Mesothelial cell of epicardium (in vitro differentiated cells): ENCODE results near the gene ZNF609. TPM values are rescaled to one million over a fixed set of nuclear protein-coding genes. Genes with fewer than 3 reads are reported as not detected.

Experiments used
- DNase-seq, 2 experiments: peaks; one replicate each; pipeline ENCODE4 v3.0.0; 2021; ENCODE audit warnings: low spot score in 2 of 2; ENCODE audit not compliant: unreplicated experiment in 2 of 2
- H3K27ac Mint-ChIP-seq: 2 replicates; pipeline ENCODE4 v1.8.0; 2021; ENCODE audit warnings: mixed read lengths
- H3K27me3 Mint-ChIP-seq: 2 replicates; pipeline ENCODE4 v1.8.0; 2021; ENCODE audit warnings: low read depth, mixed read lengths
- H3K36me3 Mint-ChIP-seq: 2 replicates; pipeline ENCODE4 v1.8.0; 2021; ENCODE audit warnings: mixed read lengths
- H3K4me1 Mint-ChIP-seq: 2 replicates; pipeline ENCODE4 v1.8.0; 2021; ENCODE audit warnings: mixed read lengths
- H3K4me3 Mint-ChIP-seq: 2 replicates; pipeline ENCODE4 v1.8.0; 2021; ENCODE audit warnings: mild to moderate bottlenecking, moderate library complexity, mixed read lengths
- H3K9me3 Mint-ChIP-seq: 2 replicates; pipeline ENCODE4 v1.8.0; 2021; ENCODE audit warnings: mixed read lengths
- CTCF ChIP-seq: fragments of 200-600 bp; sonication (generic); IDR thresholded peaks from one replicate; pipeline ENCODE4 v1.5.0; 2021; ENCODE audit warnings: antibody characterized with exemption; ENCODE audit not compliant: unreplicated experiment
- total RNA-seq: library from RNA; stranded (reverse); gene quantifications from 3 replicates; pipeline ENCODE4 v1.2.1, GENCODE V29; 2021

The ZNF609 gene
- total RNA-seq, 1 donor from 2014 or later: 76.0 TPM

GRCh38 chr15:64580696-64581407 is 120.5 kb downstream of the ZNF609 start:
- peaks cover 15% of the 10 kb centered on the region for H3K9me3 Mint-ChIP-seq
- H3K36me3 Mint-ChIP-seq: peaks cover 29% of the 10 kb centered on the region
- TF ChIP-seq CTCF: no peak
- H3K4me1 Mint-ChIP-seq: peaks cover 7% of the 10 kb centered on the region
- no peak for DNase-seq
- H3K4me3 Mint-ChIP-seq: no peak overlapping the region
- no peaks in the 10 kb centered on the region for H3K27me3 Mint-ChIP-seq
- no peak overlapping the region for H3K27ac Mint-ChIP-seq

- H3K36me3 Mint-ChIP-seq: peaks cover 29% of the 10 kb centered on the region
- H3K27me3 Mint-ChIP-seq: no peaks in the 10 kb centered on the region
- no peak overlapping the region for H3K4me3 Mint-ChIP-seq
- no peak overlapping the region for H3K27ac Mint-ChIP-seq
- no peak for TF ChIP-seq CTCF
- H3K4me1 Mint-ChIP-seq: peaks cover 9% of the 10 kb centered on the region
- H3K9me3 Mint-ChIP-seq: peaks cover 15% of the 10 kb centered on the region
- no peak for DNase-seq
Measured at GRCh38 chr15:64581408-64581761, 121.0 kb downstream of the ZNF609 start.

- no peak for DNase-seq
- Mint-ChIP-seq H3K4me1 (peaks cover 18% of the 10 kb centered on the region), H3K9me3 (peaks cover 15% of the 10 kb centered on the region), H3K36me3 (peaks cover 29% of the 10 kb centered on the region), H3K4me3 (no peak overlapping the region), H3K27ac (no peak overlapping the region), H3K27me3 (no peaks in the 10 kb centered on the region)
- no peak for TF ChIP-seq CTCF
Measured at GRCh38 chr15:64582202-64582601, 121.8 kb downstream of the ZNF609 start.

- peaks cover 29% of the 10 kb centered on the region for H3K36me3 Mint-ChIP-seq
- H3K4me1 Mint-ChIP-seq: peaks cover 24% of the 10 kb centered on the region
- H3K27me3 Mint-ChIP-seq: no peaks in the 10 kb centered on the region
- TF ChIP-seq CTCF: no peak
- no peak overlapping the region for H3K4me3 Mint-ChIP-seq
- H3K9me3 Mint-ChIP-seq: peaks cover 15% of the 10 kb centered on the region
- H3K27ac Mint-ChIP-seq: no peak overlapping the region
- no peak for DNase-seq
Measured at GRCh38 chr15:64583519-64583918, 123.1 kb downstream of the ZNF609 start.

GRCh38 chr15:64583983-64584382 is 123.6 kb downstream of the ZNF609 start:
- Mint-ChIP-seq H3K36me3 (peaks cover 27% of the 10 kb centered on the region), H3K4me3 (no peak overlapping the region), H3K27me3 (no peaks in the 10 kb centered on the region), H3K4me1 (peaks cover 27% of the 10 kb centered on the region), H3K9me3 (peaks cover 15% of the 10 kb centered on the region), H3K27ac (no peak overlapping the region)
- TF ChIP-seq CTCF: no peak
- DNase-seq: no peak
